ENCODE results near the gene SLC27A5. TPM values are rescaled to one million over a fixed set of nuclear protein-coding genes. Genes with fewer than 3 reads are reported as not detected.
A peak's percentile ranks its signal among the peaks of the same experiment; 100 is the strongest.

The SLC27A5 gene
- total RNA-seq, 1 experiment from 2014 or later = 17.1 TPM

GRCh38 chr19:58479303-58479702 is 32.5 kb downstream of the SLC27A5 start:
- Histone ChIP-seq H3K9ac (ENCODE audit: extremely low read depth, insufficient read length, low read length) (no peak overlapping the region), H3K4ac (ENCODE audit: low read depth, low read length) (no peak overlapping the region), H3K79me1 (ENCODE audit: insufficient read depth, low read depth, low read length, poor library complexity, severe bottlenecking) (no peaks in the 10 kb centered on the region), H2AK5ac (ENCODE audit: insufficient read length, low read length) (no peak overlapping the region), H2BK5ac (ENCODE audit: insufficient read length, low read length) (no peak overlapping the region), H3K9me3 (ENCODE audit: control insufficient read depth, low read depth, low read length) (no peaks in the 10 kb centered on the region), H3K4me2 (ENCODE audit: insufficient read depth, insufficient read length, low read length) (no peak overlapping the region), H3K56ac (ENCODE audit: insufficient read length, low read depth, low read length) (no peak overlapping the region), H3K27ac (ENCODE audit: insufficient read length, low read depth, low read length) (no peak overlapping the region), H3K23ac (ENCODE audit: insufficient read length, low read depth, low read length) (no peak overlapping the region), H3K18ac (ENCODE audit: insufficient read length, low read depth, low read length) (no peak overlapping the region), H3K14ac (ENCODE audit: insufficient read depth, low read length) (no peak overlapping the region), H4K20me1 (ENCODE audit: control insufficient read depth, insufficient read depth, insufficient read length) (no peaks in the 10 kb centered on the region), H3K23me2 (ENCODE audit: insufficient read length, low read depth, low read length, poor library complexity, severe bottlenecking) (peaks cover 7% of the 10 kb centered on the region), H3K27me3 (ENCODE audit: insufficient read depth, low read length) (no peaks in the 10 kb centered on the region), H2BK12ac (ENCODE audit: insufficient read length, low read depth, low read length) (no peak overlapping the region), H3K4me1 (ENCODE audit: insufficient read depth, low read length) (no peaks in the 10 kb centered on the region), H3K79me2 (ENCODE audit: insufficient read depth, low read length) (no peaks in the 10 kb centered on the region), H4K5ac (ENCODE audit: insufficient read length, low read depth, low read length) (no peak overlapping the region), H2BK120ac (ENCODE audit: low read depth, low read length, poor library complexity, severe bottlenecking) (no peak overlapping the region), H4K91ac (ENCODE audit: insufficient read length, low read depth, low read length) (no peak overlapping the region), H2BK15ac (ENCODE audit: low read depth, low read length) (no peak overlapping the region), H4K8ac (replicated peaks; ENCODE audit: insufficient read length, low read depth, low read length) (no peak overlapping the region), H2BK20ac (ENCODE audit: low read depth, low read length, poor library complexity, severe bottlenecking) (no peak overlapping the region), H2AFZ (ENCODE audit: low read length) (no peak overlapping the region), H3T11ph (ENCODE audit: low read length) (no peak overlapping the region)
- DNase-seq = peak; percentile 22
- H3K4me1 Mint-ChIP-seq = peaks cover 9 to 13% of the 10 kb centered on the region in 2 experiments
- H3K27me3 Mint-ChIP-seq (ENCODE audit: low read depth) = no peaks in the 10 kb centered on the region; the same call in 1 of the 2 replicates
- H3K36me3 Mint-ChIP-seq (ENCODE audit: insufficient read depth in 1 of 3, low read depth in 3 of 3) = peaks cover 0 to 7% (median 2%) of the 10 kb centered on the region in 3 experiments; a peak in 3 of 7 replicates
- peak overlapping the region in 1 of 2 experiments; percentile 21; a peak in 1 of 5 replicates for H3K4me3 Mint-ChIP-seq
- no peak overlapping the region for H3K27ac Mint-ChIP-seq
- no CpG with 5 or more reads among the region's 7 CpGs for WGBS (ENCODE audit: extremely low coverage, insufficient read length, low lambda C conversion rate)
- no peak for TF ChIP-seq CTCF (conservative IDR thresholded peaks at IDR 0.05)
- H3K9me3 Mint-ChIP-seq = no peaks in the 10 kb centered on the region
